ENCODE results near the gene FGF6. TPM values are rescaled to one million over a fixed set of nuclear protein-coding genes. Genes with fewer than 3 reads are reported as not detected.

Gene FGF6
- total RNA-seq, 4 donors from 2014 or later, result not detected

- no peaks in the 10 kb centered on the region for H3K27me3 ChIP-seq
- no peaks in the 10 kb centered on the region for H3K36me3 ChIP-seq
- H3K27ac ChIP-seq, result no peak overlapping the region
- H3K4me3 ChIP-seq, result no peak overlapping the region
- no peaks in the 10 kb centered on the region for H3K4me1 ChIP-seq
- no peak for DNase-seq
- intact Hi-C loops (cut with DNase I; ENCODE audit: low total_unique reads), result no loop called here
- TF ChIP-seq POLR2A (IDR thresholded peaks at IDR 0.05), result no peak
- no peak for TF ChIP-seq CTCF (IDR thresholded peaks at IDR 0.05)
- no peaks in the 10 kb centered on the region for H3K9me3 ChIP-seq
Measured at GRCh38 chr12:4440187-4440941, 5.3 kb downstream of the FGF6 start.

- H3K27me3 ChIP-seq, result no peaks in the 10 kb centered on the region
- no peak for TF ChIP-seq CTCF (IDR thresholded peaks at IDR 0.05)
- TF ChIP-seq POLR2A (IDR thresholded peaks at IDR 0.05), result no peak
- intact Hi-C loops (cut with DNase I; ENCODE audit: low total_unique reads), result no loop called here
Measured at GRCh38 chr12:4439736-4440135, 5.9 kb downstream of the FGF6 start.

GRCh38 chr12:4438834-4439596 is 6.6 kb downstream of the FGF6 start:
- Histone ChIP-seq H3K27me3 (no peaks in the 10 kb centered on the region), H3K36me3 (no peaks in the 10 kb centered on the region), H3K4me3 (no peak overlapping the region), H3K9me3 (no peaks in the 10 kb centered on the region), H3K27ac (no peak overlapping the region), H3K4me1 (no peaks in the 10 kb centered on the region)
- TF ChIP-seq CTCF (IDR thresholded peaks at IDR 0.05) (no peak), POLR2A (IDR thresholded peaks at IDR 0.05) (no peak)
- intact Hi-C loops (cut with DNase I; ENCODE audit: low total_unique reads), result no loop called here
- DNase-seq, result no peak

More at GRCh38 chr12:4439736-4440135, 5.9 kb downstream of the FGF6 start:
- H3K27ac ChIP-seq, result no peak overlapping the region
- DNase-seq, result no peak
- no peaks in the 10 kb centered on the region for H3K36me3 ChIP-seq
- H3K4me3 ChIP-seq, result no peak overlapping the region
- H3K4me1 ChIP-seq, result no peaks in the 10 kb centered on the region
- no peaks in the 10 kb centered on the region for H3K9me3 ChIP-seq

GRCh38 chr12:4435537-4435936 is 10.1 kb downstream of the FGF6 start:
- no peak for TF ChIP-seq CTCF (IDR thresholded peaks at IDR 0.05)
- TF ChIP-seq POLR2A (IDR thresholded peaks at IDR 0.05), result no peak

More at GRCh38 chr12:4435537-4435936, 10.1 kb downstream of the FGF6 start:
- no peaks in the 10 kb centered on the region for H3K36me3 ChIP-seq
- intact Hi-C loops (cut with DNase I; ENCODE audit: low total_unique reads), result no loop called here
- no peaks in the 10 kb centered on the region for H3K27me3 ChIP-seq
- no peaks in the 10 kb centered on the region for H3K4me1 ChIP-seq
- H3K4me3 ChIP-seq, result no peak overlapping the region
- H3K9me3 ChIP-seq, result no peaks in the 10 kb centered on the region
- DNase-seq, result no peak
- H3K27ac ChIP-seq, result no peak overlapping the region

All from uterus (tissue), 4 donors.